Midbrain (tissue), 1 donor: ENCODE data around the gene RFTN2.

ENCODE experiments used
- DNase-seq: peaks from one replicate; lab custom pipeline; 2025; lab: John Stamatoyannopoulos, UW

The RFTN2 gene

DNA sequence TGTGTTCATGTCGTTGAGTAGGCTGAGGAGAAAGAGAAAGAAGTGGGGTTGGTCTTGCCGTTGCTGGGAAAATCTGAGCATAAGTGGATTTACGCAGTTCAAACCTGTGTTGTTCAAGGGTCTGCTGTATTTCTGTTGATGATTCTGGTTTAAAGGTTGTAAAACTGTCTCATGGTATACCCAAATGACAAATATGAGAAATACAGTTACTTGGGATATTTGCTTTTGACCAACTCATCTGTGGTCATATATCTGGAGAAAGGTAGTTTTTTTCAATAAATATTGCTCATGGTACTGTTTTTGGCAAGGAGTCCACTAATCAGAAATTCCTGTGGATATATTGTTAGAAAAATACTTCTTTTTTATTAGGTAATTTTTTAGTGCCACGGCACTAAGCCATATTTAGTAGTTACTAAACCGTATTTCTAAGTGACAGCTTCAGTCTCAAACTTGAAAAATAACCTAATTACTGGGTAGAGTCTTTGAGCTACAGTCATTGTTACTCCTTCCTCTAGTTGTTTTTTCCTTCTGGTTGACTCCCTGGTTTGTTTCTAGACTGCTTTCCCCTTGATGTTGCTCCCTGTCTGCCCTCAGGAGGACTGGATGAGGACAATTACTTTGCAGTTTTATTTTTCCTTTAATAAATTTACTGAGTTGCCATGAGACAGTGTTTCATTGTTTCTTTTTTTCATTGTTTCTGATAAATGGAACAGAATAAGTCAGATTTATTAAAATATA, 128.1 kb downstream of the RFTN2 start:
- no peak for DNase-seq

DNA sequence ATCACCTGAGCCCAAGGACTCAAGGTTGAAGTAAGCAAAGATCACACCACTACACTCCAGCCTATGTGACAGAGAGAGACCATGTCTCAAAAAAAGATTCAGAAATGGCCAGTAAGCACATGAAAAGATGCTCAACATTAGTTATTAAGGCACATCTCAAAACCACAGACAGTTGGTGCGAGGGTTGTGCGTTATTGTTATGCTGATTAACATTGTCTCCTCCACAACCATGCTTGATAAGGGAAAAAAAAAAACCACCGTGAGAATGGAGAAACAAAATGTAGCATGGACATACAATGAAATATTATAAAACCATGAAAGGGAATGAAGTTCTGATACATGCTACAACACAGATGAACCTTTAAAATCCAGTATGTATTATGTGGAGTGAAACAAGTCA, 132.2 kb downstream of the RFTN2 start:
- DNase-seq: no peak

DNA sequence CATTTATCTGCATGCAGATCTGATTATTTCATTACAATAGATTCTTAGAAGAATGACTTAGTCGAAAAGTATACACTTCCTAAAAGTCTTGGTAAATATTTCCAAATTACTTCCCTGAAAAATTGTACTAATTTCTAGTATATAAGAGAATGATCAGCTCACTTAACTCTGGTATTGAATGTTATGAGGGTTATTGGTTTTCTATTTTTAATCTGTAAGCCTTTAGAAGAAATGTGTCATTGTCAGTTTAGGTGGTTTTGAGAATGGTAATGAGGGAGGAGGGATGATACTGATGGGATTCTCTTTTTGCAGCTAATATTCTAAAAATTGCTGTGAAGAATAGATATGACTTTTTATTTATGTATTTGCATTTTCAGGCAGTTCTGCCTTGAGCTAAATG, 135.7 kb downstream of the RFTN2 start:
- no peak for DNase-seq

DNA sequence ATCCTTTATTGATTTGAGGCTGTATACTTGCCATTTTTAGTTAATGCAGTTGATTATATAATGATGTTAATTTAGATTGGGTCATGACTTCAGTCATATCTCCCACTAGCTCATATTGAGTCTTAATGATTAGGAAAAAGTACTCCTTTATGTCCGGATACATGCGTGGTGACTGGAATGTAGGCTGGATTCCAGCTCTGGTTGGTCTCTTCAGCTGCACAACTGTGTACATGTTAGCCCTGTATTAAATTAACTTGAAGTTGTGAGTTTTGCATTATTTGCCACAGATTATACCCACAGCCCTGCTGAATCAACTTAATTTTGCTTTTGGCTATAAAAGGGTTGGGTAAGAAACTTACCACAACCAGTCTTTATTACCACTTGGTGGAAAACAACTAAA, 137.0 kb downstream of the RFTN2 start:
- DNase-seq: no peak
